ENCODE data around the gene EMX2. TPM values are rescaled to one million over a fixed set of nuclear protein-coding genes. Genes with fewer than 3 reads are reported as not detected.
A peak's percentile ranks its signal among the peaks of the same experiment; 100 is the strongest.

The EMX2 gene
- total and polyA plus RNA-seq, 10 of the 15 experiments (the other 5 are each of a cell fraction or from before 2014, with no cell fraction given), result 0.12 TPM; not detected in 9

- in situ Hi-C loops (cut with MboI), result no loop called here
- intact Hi-C loops (cut with micrococcal nuclease; ENCODE audit: unreplicated experiment), result loop anchor here (10.0 kb wide), 2 partner anchors 109 to 139 kb away; no protein-coding TSS in a partner anchor
- no peak overlapping the region for H3K27ac ChIP-seq (ENCODE audit: control insufficient read depth, insufficient read depth)
- SMC1A ChIA-PET (ENCODE audit: uncharacterized antibody, unreplicated experiment), result no interaction called here
- H4K20me1 ChIP-seq (ENCODE audit: control insufficient read depth, insufficient read depth), result no peaks in the 10 kb centered on the region
- no peak overlapping the region for H3K4me3 ChIP-seq
- DNase-seq (ENCODE audit: low read depth, low spot score) (no peak), ATAC-seq (no peak), FAIRE-seq (no peak)
- H3K9me3 ChIP-seq (replicated peaks; ENCODE audit: control insufficient read depth, insufficient read depth, low read length), result no peaks in the 10 kb centered on the region; the same call in 2 of the 3 replicates
- RAD21 ChIA-PET (ENCODE audit: unreplicated experiment), result interaction anchor here (1.0 to 2.3 kb wide), 2 partner anchors 76 to 106 kb away, joined by 3 to 14 read pairs; no protein-coding TSS in a partner anchor
- no peak overlapping the region for H3K9ac ChIP-seq (ENCODE audit: control insufficient read depth, insufficient read depth, low read length)
- TF ChIP-seq CHD1 (IDR thresholded peaks at IDR 0.05; ENCODE audit: low read depth, low read length) (no peak), BMI1 (IDR thresholded peaks at IDR 0.05; ENCODE audit: borderline replicate concordance) (no peak)
- POLR2A ChIA-PET, result no interaction called here
- H3K79me2 ChIP-seq (ENCODE audit: control insufficient read depth, insufficient read depth, low read length), result no peaks in the 10 kb centered on the region
- no peaks in the 10 kb centered on the region for H3K4me1 ChIP-seq (ENCODE audit: control insufficient read depth, insufficient read depth, low read length)
- no peak overlapping the region for H3K4me2 ChIP-seq (ENCODE audit: control insufficient read depth, insufficient read depth)
- H3K36me3 ChIP-seq (ENCODE audit: control insufficient read depth in 2 of 2, insufficient read depth in 2 of 2, low read length in 1 of 2), result no peaks in the 10 kb centered on the region
- BruUV-seq (replicated peaks), result no TSS peak
- peaks cover 33 to 47% of the 10 kb centered on the region in 2 experiments for H3K27me3 ChIP-seq (replicated peaks in 1 of 2; ENCODE audit: control insufficient read depth in 2 of 2, insufficient read depth in 2 of 2, low read length in 1 of 2)
- no peak overlapping the region for H2AFZ ChIP-seq (ENCODE audit: control insufficient read depth, low read depth, low read length)
- CTCF ChIA-PET, result interaction anchor here (1.0 to 1.2 kb wide), 2 partner anchors 15 to 694 kb away, joined by 3 read pairs; no protein-coding TSS in a partner anchor
- WGBS (ENCODE audit: insufficient coverage, insufficient replicate concordance, low lambda C conversion rate, missing lambda C conversion rate), result 25% methylated on average over 15 of the region's 16 CpGs
These were observed 3.6 kb downstream of the EMX2 start for GRCh38 chr10:117546020-117546580.

- H3K79me2 ChIP-seq (ENCODE audit: control insufficient read depth, insufficient read depth, low read length), result no peaks in the 10 kb centered on the region
- intact Hi-C loops (cut with micrococcal nuclease; ENCODE audit: unreplicated experiment) (loop anchor here (10.0 kb wide), 2 partner anchors 108 to 138 kb away; no protein-coding TSS in a partner anchor), in situ Hi-C loops (cut with MboI) (no loop called here)
- H3K27me3 ChIP-seq (replicated peaks in 1 of 2; ENCODE audit: control insufficient read depth in 2 of 2, insufficient read depth in 2 of 2, low read length in 1 of 2), result peaks cover 33 to 47% of the 10 kb centered on the region in 2 experiments
- H3K27ac ChIP-seq (ENCODE audit: control insufficient read depth, insufficient read depth), result no peak overlapping the region
- FAIRE-seq (no peak), DNase-seq (ENCODE audit: low read depth, low spot score) (no peak), ATAC-seq (no peak)
- ChIA-PET RAD21 (ENCODE audit: unreplicated experiment) (interaction anchor here (1.0 to 2.3 kb wide), 4 partner anchors 8 to 106 kb away, joined by 3 to 14 read pairs (median 8); no protein-coding TSS in a partner anchor), SMC1A (ENCODE audit: uncharacterized antibody, unreplicated experiment) (interaction anchor here (1.0 kb wide), 1 partner anchor 107 kb away, joined by 5 read pairs; no protein-coding TSS in a partner anchor), POLR2A (no interaction called here), CTCF (interaction anchor here (1.1 to 1.6 kb wide), 4 partner anchors 8 to 694 kb away, joined by 3 to 8 read pairs (median 4); no protein-coding TSS in a partner anchor)
- H3K4me3 ChIP-seq, result no peak overlapping the region
- no peaks in the 10 kb centered on the region; the same call in 2 of the 3 replicates for H3K9me3 ChIP-seq (replicated peaks; ENCODE audit: control insufficient read depth, insufficient read depth, low read length)
- no peaks in the 10 kb centered on the region for H3K36me3 ChIP-seq (ENCODE audit: control insufficient read depth in 2 of 2, insufficient read depth in 2 of 2, low read length in 1 of 2)
- 37% methylated on average over 29 of the region's 29 CpGs for WGBS (ENCODE audit: insufficient coverage, insufficient replicate concordance, low lambda C conversion rate, missing lambda C conversion rate)
- H2AFZ ChIP-seq (ENCODE audit: control insufficient read depth, low read depth, low read length), result no peak overlapping the region
- 0 out of 2 replicates have a peak overlapping the region, but pooled peaks have one; percentile 19 for H3K4me2 ChIP-seq (ENCODE audit: control insufficient read depth, insufficient read depth)
- no peak overlapping the region for H3K9ac ChIP-seq (ENCODE audit: control insufficient read depth, insufficient read depth, low read length)
- BruUV-seq (replicated peaks), result no TSS peak
- no peaks in the 10 kb centered on the region for H3K4me1 ChIP-seq (ENCODE audit: control insufficient read depth, insufficient read depth, low read length)
- H4K20me1 ChIP-seq (ENCODE audit: control insufficient read depth, insufficient read depth), result no peaks in the 10 kb centered on the region
- TF ChIP-seq CHD1 (IDR thresholded peaks at IDR 0.05; ENCODE audit: low read depth, low read length) (no peak), SUZ12 (IDR thresholded peaks at IDR 0.05; ENCODE audit: unreplicated experiment) (no peak), EP300 (IDR thresholded peaks at IDR 0.05; ENCODE audit: borderline replicate concordance in 1 of 2, control insufficient read depth in 1 of 2, low read depth in 2 of 2, low read length in 2 of 2) (no peak), ZZZ3 (IDR thresholded peaks at IDR 0.05; ENCODE audit: control insufficient read depth, insufficient read length, low read depth) (no peak), LARP7 (IDR thresholded peaks at IDR 0.05) (no peak), SMC3 (IDR thresholded peaks at IDR 0.05; ENCODE audit: borderline replicate concordance, low read length) (no peak), RELA (IDR thresholded peaks at IDR 0.05; ENCODE audit: borderline replicate concordance, partially characterized antibody) (no peak), ZNF384 (IDR thresholded peaks at IDR 0.05; ENCODE audit: borderline replicate concordance, low read depth, low read length) (no peak), BCL11A (IDR thresholded peaks at IDR 0.05; ENCODE audit: low read depth, low read length) (no peak), KDM1A (IDR thresholded peaks at IDR 0.05; ENCODE audit: borderline replicate concordance) (no peak), ZNF274 (IDR thresholded peaks at IDR 0.05; ENCODE audit: insufficient read depth, insufficient read length) (no peak), TCF7 (IDR thresholded peaks at IDR 0.05; ENCODE audit: borderline replicate concordance) (no peak), ZNF217 (IDR thresholded peaks at IDR 0.05) (no peak), SP1 (IDR thresholded peaks at IDR 0.05; ENCODE audit: low read depth, low read length) (no peak), TBL1XR1 (IDR thresholded peaks at IDR 0.05; ENCODE audit: low read depth, low read length) (no peak)
- TF ChIP-seq, protein P1, sequence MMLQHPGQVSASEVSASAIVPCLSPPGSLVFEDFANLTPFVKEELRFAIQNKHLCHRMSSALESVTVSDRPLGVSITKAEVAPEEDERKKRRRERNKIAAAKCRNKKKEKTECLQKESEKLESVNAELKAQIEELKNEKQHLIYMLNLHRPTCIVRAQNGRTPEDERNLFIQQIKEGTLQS (IDR thresholded peaks at IDR 0.05; ENCODE audit: borderline replicate concordance, extremely low read depth, low read depth, low read length), result no peak
These were observed 4.1 kb downstream of the EMX2 start for GRCh38 chr10:117546581-117547015.

Data from GM12878 (cell line).